Measurements from ENCODE around the gene SEPTIN3. TPM values are rescaled to one million over a fixed set of nuclear protein-coding genes. Genes with fewer than 3 reads are reported as not detected.

SEPTIN3 gene
- total and polyA plus RNA-seq, 9 of the 15 experiments (the other 6 are each of a cell fraction or from before 2014, with no cell fraction given): 0.06 TPM; not detected in 8

- DNase-seq (ENCODE audit: extremely low read depth in 1 of 4, low spot score in 3 of 4) (no peak), FAIRE-seq (no peak), ATAC-seq (no peak)
- intact Hi-C loops (cut with micrococcal nuclease): no loop called here
- Histone ChIP-seq H4K20me1 (replicated peaks; ENCODE audit: control insufficient read depth, insufficient read depth, low read length) (no peaks in the 10 kb centered on the region), H3K4me2 (ENCODE audit: insufficient read depth, low read length) (no peak overlapping the region), H3K79me2 (ENCODE audit: control insufficient read depth, insufficient read depth, low read length) (no peaks in the 10 kb centered on the region), H3K4me1 (replicated peaks in 1 of 2; ENCODE audit: control insufficient read depth in 2 of 2, insufficient read depth in 2 of 2, low read length in 2 of 2) (peaks cover 6 to 75% of the 10 kb centered on the region in 2 experiments; a peak in 4 of 5 replicates), H3K27me3 (ENCODE audit: control insufficient read depth in 2 of 2, insufficient read depth in 2 of 2, low read length in 2 of 2) (no peaks in the 10 kb centered on the region), H3K36me3 (ENCODE audit: control insufficient read depth, insufficient read depth, low read length) (0 out of 3 replicates have a peak, but pooled peaks cover under 1% of the 10 kb centered on the region), H3K9ac (ENCODE audit: insufficient read depth in 1 of 2, low read depth in 2 of 2, low read length in 2 of 2) (peak overlapping the region in 1 of 2 experiments; percentile 64; a peak in 1 of 4 replicates), H2AFZ (ENCODE audit: low read depth, low read length) (no peak overlapping the region), H3K4me3 (no peak overlapping the region), H3K9me3 (replicated peaks; ENCODE audit: control insufficient read depth, insufficient read depth, low read depth, low read length) (no peaks in the 10 kb centered on the region), H3K27ac (ENCODE audit: extremely low read depth, low read depth, low read length) (no peak overlapping the region), H3K9me1 (ENCODE audit: control insufficient read depth, insufficient read depth, low read length) (no peaks in the 10 kb centered on the region)
- no TSS peak for BruUV-seq (replicated peaks)
- TF ChIP-seq ZNF140 (CRISPR knock-in tag; IDR thresholded peaks at IDR 0.05) (no peak), RBFOX2 (IDR thresholded peaks at IDR 0.05; ENCODE audit: low read depth, low read length) (0 out of 2 replicates have a peak, but pooled peaks have one; percentile 6)
- in situ Hi-C loops (cut with MboI): no loop called here
- ChIA-PET POLR2A (interaction anchor here (1.1 kb wide), 1 partner anchor 8 kb away, joined by 3 read pairs; no protein-coding TSS in a partner anchor), CTCF (ENCODE audit: low intra/inter-chr PET ratio) (no interaction called here)
- 56% methylated on average over 8 of the region's 8 CpGs for WGBS (ENCODE audit: insufficient coverage, low coverage, missing lambda C conversion rate)
Observed at GRCh38 chr22:41929418-41929810, 39.8 kb upstream of the SEPTIN3 start.

- FAIRE-seq: no peak
- TF ChIP-seq CHAMP1 (IDR thresholded peaks at IDR 0.05) (no peak), KLF1 (tag; IDR thresholded peaks at IDR 0.05) (no peak), ZNF232 (CRISPR knock-in tag; IDR thresholded peaks at IDR 0.05) (no peak), FOXJ2 (tag; IDR thresholded peaks at IDR 0.05) (no peak), NR2C2 (CRISPR knock-in tag; IDR thresholded peaks at IDR 0.05) (no peak), NR2C2 (tag; IDR thresholded peaks at IDR 0.05) (no peak), THRAP3 (IDR thresholded peaks at IDR 0.05; ENCODE audit: borderline replicate concordance) (no peak), CLOCK (CRISPR knock-in tag; IDR thresholded peaks at IDR 0.05; ENCODE audit: borderline replicate concordance) (no peak), ZNF76 (CRISPR knock-in tag; IDR thresholded peaks at IDR 0.05; ENCODE audit: borderline replicate concordance) (no peak)
Observed at GRCh38 chr22:41931701-41932269, 37.5 kb upstream of the SEPTIN3 start.

More at GRCh38 chr22:41931701-41932269, 37.5 kb upstream of the SEPTIN3 start:
- Histone ChIP-seq H2AFZ (ENCODE audit: low read depth, low read length) (no peak overlapping the region), H3K4me3 (no peak overlapping the region), H3K27ac (ENCODE audit: extremely low read depth, low read depth, low read length) (no peak overlapping the region), H3K4me2 (ENCODE audit: insufficient read depth, low read length) (no peak overlapping the region), H3K9me1 (ENCODE audit: control insufficient read depth, insufficient read depth, low read length) (peaks cover 3% of the 10 kb centered on the region), H3K9me3 (replicated peaks; ENCODE audit: control insufficient read depth, insufficient read depth, low read depth, low read length) (no peaks in the 10 kb centered on the region), H3K36me3 (ENCODE audit: control insufficient read depth, insufficient read depth, low read length) (peaks cover 9% of the 10 kb centered on the region; the same call in 1 of the 3 replicates), H3K9ac (ENCODE audit: insufficient read depth in 1 of 2, low read depth in 2 of 2, low read length in 2 of 2) (peak overlapping the region in 1 of 2 experiments; percentile 71; a peak in 2 of 4 replicates), H3K4me1 (replicated peaks in 1 of 2; ENCODE audit: control insufficient read depth in 2 of 2, insufficient read depth in 2 of 2, low read length in 2 of 2) (peaks cover 6 to 66% of the 10 kb centered on the region in 2 experiments; a peak in 4 of 5 replicates), H4K20me1 (replicated peaks; ENCODE audit: control insufficient read depth, insufficient read depth, low read length) (no peaks in the 10 kb centered on the region), H3K79me2 (ENCODE audit: control insufficient read depth, insufficient read depth, low read length) (no peaks in the 10 kb centered on the region), H3K27me3 (ENCODE audit: control insufficient read depth in 2 of 2, insufficient read depth in 2 of 2, low read length in 2 of 2) (no peaks in the 10 kb centered on the region)
- in situ Hi-C loops (cut with MboI) (no loop called here), intact Hi-C loops (cut with micrococcal nuclease) (no loop called here)
- POLR2A ChIA-PET: no interaction called here
- no TSS peak for BruUV-seq (replicated peaks)
- no peak for ATAC-seq
- 69% methylated on average over 10 of the region's 10 CpGs for WGBS (ENCODE audit: insufficient coverage, low coverage, missing lambda C conversion rate)
- CTCF ChIA-PET (ENCODE audit: low intra/inter-chr PET ratio): no interaction called here
- no peak for DNase-seq (ENCODE audit: extremely low read depth in 1 of 4, low spot score in 3 of 4)
